HG03103 (cell line): Measurements from ENCODE around the gene UGT2A3.
"Not testable (repeated sequence)": the region's sequence is repeated elsewhere in the genome, so short reads cannot be mapped to it uniquely, and the experiment has no call there.

Experiments
- ATAC-seq: cut with Tn5 transposase; IDR thresholded peaks from one replicate; pipeline ENCODE4 v1.9.1; 2021; ENCODE audit warnings: low read depth; ENCODE audit not compliant: unreplicated experiment

Gene UGT2A3

DNA sequence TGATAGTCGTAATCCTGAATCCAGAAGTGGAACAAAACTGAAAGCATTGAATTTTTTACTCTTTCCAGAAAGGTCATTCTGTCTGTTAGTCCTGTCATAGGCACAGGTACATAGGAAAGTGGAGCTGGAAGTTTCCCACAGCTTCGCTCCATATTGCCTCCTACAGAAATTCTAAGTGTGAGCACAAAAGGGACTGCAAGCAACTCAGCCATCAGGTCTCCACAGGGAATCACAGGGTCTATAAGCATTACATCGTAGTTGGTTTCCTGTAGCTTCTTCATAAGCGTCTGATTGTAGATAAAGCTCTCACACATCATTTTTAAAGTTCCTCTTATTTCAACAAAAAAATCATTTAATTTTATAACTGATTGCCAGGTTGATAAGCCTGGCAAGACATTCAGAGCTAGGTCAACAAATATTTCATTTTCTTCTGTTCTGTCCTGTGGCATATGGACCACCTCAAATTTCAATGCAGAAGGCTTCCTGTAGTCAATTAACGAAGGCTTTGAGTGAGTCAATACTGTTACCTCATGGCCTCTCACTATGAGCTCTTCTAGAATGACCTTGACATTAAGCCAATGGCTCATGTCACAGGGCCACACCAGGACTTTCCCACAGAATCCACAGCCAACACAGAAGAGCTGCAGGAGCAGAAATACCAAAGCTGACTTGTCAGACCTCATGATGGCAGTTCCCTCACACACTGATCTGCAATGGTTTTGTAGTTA is at the start of gene UGT2A3:
TSS of gene UGT2A3 (minus strand) at position 727 of the 728 bp plus-strand sequence. CDS start at position 683, 44 bp downstream.
- ATAC-seq, result no peak

DNA sequence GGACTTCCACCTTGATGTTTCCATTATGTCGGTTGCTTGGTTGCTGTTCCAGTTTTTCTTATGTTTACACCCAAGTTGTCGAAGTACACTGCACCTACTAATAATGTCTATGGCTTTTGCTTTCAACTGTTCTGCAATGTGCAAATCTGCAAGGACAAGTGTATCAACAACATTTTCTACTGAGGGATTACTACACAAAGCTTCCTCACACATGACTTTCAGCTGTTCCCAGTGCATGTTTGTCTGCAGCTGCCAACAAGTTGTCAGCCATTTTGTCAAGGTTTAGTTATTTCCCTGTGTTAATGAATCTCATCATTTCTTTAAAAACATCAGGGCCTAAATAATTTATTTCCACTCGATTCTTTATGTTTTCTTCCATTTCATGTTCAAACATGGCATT is 45.4 kb upstream of the UGT2A3 start:
- no peak for ATAC-seq

DNA sequence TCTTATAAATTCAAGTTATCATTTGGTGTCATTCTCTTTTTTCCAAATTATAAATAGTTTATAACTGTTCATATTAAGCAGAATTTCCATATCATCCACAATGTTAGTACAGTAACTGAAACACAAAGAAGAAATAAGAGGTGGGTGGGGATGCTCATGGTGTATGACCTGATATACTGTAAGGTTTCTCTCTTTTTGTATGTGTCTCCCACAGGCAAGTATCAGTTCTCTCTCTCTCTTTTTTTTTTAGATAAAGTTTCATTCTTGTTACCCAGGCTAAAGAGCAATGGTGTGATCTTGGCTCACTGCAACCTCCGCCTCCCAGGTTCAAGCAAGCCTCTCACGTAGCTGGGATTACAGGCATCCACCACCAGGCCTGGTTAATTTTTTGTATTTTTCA is 43.7 kb upstream of the UGT2A3 start:
- no peak for ATAC-seq

DNA sequence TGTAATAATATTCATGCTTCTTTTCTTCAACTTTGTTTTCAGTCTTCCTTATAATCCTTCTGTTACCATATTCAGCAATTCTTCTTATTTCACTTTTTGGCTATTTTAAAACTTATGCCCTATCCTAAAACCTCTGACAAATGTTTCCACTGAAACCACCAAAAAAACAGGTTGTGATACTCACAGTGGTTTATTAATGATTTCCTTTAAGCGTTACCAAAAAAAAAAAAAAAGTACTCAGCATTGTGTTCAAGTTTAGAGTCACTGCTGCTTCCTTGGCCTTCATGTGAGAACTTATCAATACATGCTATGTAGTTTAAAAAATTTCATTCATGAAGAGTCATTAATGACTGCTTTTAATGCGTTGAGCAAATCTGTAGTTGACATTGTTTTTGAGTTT is 35.4 kb upstream of the UGT2A3 start:
- no peak for ATAC-seq

DNA sequence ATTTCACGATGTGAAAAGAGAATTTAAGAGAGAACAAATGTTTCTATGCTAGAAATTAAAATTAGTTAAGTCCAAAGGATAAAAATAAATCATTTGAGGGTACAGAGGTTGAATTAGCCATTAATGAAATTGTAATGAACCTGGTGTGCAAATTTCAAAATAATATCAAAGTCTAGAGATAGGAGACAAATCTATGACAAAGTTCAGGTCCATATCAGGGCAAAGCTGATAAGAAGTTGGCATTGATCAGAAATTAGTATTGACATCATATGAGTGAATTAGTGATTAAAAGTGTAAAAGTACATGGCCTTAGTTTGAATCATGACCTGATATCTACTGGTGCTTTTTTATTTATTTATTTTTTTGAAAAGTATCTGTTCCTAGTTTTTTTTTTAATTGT is 33.8 kb upstream of the UGT2A3 start:
- no peak for ATAC-seq

DNA sequence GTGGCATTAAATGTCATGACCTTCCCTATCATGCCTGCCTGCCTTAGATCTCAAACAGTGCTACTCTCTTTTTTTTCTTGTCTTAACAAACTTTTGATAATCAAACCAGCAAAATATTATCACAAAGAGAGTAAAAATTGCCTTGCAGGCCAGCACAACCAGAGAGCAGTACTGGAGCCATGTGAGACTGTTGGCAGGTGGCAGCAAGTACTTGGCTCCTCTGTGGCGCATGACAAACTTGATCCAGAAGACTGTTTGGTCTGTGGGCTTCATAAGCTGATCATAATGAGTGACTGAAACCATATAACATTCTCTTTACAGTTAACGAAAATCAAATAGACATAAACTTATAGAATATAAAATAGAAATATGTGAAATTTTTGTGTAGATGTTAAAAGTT is 33.3 kb upstream of the UGT2A3 start:
- ATAC-seq, result no peak

DNA sequence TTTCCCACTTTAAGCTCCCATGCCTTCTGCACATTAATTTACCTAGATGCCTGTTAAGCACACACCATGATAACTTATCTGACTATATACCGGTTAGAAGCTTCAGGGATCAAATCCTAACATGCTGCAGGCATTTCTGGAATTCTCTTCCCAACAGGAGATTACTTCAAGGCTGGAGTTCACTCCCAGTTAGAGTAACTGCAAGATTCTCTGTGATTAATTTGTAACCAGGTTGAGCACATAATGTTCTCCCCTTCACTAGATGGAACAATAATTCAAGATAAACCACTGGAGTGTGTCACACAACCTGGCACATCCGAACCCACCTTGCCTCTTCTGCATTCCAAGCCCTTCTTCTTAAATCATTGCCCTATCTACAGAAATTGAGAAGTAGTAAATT is 11.8 kb upstream of the UGT2A3 start:
- ATAC-seq, result no peak

DNA sequence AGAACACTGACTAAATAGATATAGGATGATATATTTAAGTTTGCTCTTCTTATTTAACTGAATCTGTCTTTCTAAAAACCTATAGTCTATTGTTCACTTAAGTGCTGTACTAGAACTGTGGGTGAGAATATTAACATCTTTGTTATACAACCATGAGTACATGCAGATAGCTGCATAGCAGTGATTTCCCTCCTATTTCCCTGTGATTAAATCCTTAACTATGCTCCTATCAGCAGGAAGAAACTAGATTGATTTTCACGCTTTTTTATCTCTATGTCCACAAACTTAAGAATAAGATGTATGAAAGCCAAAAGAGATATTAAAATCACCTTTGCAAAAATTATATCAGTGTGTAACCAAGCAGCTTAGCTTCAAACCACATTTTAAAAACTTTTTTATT is 11.3 kb upstream of the UGT2A3 start:
- ATAC-seq, result no peak

DNA sequence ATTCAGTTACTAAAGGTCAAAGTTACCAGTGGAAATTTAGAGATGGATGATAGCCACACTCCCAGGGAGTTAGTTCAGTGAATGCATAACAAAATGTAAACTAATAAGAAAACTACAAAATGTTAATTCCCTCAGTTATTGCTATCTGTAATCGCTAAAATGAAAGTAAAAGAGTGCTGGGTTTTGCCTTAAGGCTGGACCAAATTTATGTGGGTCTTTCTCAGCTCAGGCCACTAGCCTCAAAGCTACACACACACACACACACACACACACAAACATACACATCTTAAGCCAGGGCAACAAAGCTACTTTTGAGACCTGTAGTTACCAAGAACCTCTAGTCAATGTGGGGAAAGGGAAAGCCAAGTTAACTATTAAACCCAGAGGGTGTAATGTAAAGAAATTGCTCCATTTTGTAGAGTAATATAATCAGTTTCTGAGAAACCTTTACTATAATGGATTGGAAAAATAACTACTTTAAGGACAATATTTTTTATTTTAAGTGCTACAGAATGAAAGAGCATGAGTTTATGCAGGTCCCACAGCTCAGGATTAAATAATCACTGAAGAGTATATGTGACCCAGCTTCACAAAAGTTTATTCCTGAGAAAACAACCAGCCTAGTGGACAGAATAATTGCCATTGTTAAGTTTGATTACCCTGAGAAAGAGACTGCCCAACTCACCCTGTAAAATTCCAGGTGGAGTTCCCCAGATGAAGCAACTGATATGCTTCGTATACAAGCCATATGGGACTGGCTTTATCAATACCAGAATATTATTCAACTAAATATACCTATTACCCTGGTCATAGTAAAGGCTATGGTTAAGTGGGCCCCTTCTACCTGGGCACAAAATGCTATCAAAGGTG is 8.9 kb upstream of the UGT2A3 start:
- no peak for ATAC-seq

DNA sequence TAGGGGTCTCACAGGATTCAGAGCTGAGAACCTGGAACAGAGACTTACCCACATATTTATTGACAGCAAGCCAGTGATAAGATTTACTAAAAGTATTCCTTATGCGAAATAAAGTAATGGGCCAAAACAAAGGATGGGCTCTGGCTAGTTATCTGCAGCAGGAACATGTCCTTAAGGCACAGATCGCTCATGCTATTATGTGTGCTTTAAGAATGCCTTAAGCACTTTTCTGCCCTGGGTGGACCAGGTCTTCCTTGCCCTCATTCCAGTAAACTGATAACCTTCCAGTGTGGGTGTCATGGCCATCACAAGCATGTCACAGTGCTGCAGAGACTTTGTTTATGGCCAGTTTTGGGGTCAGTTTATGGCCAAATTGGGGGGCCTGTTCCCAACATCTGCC is 7.5 kb upstream of the UGT2A3 start:
- ATAC-seq, result not testable (repeated sequence)

DNA sequence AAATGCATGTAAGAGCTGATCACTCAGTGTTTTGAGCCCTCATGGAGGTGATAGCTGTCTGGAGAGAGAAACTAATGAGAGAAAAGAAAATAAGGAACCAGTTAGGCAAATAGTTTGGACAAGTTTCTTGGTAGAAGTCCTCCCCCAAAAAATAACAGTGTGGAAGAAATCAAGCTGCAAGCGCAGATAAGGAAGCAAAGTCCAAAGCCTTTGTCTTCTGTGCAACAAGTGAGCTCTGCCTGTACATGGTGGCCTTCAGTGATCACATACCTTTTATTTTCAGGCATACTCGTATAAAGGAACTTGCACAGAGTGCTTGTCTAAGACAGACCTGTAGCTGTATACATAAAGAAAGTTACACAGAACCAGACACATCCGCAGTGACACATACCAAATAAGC is 2.5 kb upstream of the UGT2A3 start:
- ATAC-seq, result no peak

DNA sequence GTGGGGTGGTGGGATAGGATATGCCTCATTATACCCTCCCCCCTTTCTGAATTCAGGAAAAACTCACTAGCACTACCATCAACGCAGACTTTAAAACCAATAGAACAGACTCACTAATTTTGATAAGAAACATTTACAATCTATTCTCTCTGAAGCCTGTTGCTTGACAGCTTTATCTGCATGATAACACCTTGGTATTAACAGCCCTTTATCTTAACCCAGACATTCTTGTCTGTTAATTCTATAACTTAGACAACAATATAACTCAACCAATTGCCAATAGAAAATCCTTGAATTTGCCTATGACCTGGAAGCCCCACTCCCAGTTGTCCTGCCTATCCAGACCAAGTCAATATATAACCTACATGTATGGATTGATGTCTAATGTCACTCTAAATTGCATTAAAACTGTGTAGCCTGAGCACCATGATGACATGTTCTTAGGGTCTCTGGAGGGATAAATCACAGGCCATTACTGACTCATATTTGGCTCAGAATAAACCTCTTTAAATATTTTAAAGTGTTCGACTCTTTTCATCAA is 1.5 kb upstream of the UGT2A3 start:
- no peak for ATAC-seq

DNA sequence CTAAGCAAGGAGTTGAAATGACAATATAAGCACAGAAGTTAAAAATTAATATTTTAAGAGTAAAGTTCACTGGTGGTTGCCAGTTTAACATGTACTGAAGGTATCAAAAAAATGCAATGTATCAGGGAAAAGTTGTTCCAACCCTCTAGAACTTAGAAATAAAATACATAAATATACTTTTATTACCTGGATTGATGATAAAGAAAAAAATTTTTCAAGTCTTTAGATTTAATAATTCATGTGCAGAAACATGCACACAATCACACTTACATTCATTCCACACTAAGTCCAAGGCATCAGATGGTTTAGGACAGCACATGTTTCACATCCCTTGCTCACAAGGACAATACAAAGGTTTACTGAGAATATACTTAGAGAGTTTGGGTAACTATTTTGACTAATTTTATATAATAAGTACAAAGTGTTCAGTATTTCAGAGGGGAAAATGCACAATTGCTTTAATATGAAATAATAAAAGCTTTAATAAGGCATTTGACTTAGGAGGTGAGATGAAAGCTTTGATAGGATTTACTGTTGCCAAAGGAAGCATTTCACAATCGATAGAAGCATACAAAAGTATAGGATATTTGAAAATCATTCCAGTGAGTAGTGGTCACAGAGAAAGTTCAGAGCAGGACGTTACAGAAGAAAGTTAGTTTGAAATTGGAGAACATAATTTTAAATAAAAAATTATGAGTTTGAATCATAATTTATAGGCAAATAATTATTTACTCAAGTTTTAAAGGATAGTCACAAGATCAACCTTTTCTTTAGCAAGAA is 392 bp upstream of the UGT2A3 start:
- ATAC-seq, result no peak

DNA sequence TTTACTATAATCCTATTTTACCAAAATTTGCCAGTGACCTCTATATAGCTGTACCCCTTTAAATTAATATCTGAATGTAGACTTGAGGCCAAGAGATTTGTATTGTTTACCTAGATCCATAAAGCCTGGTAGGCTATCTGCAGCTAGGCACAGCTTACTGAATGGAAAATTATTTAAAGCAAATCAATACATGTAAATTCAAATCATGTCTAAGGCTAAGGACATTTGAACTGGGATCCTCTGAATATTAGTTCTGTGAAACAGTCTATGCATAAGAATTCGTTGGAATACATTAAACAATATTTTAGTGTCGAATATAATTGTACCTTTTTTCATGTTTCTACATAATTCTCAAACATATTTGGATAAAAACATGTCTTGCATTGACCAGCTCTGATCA is 1.6 kb downstream of the UGT2A3 start:
- no peak for ATAC-seq

DNA sequence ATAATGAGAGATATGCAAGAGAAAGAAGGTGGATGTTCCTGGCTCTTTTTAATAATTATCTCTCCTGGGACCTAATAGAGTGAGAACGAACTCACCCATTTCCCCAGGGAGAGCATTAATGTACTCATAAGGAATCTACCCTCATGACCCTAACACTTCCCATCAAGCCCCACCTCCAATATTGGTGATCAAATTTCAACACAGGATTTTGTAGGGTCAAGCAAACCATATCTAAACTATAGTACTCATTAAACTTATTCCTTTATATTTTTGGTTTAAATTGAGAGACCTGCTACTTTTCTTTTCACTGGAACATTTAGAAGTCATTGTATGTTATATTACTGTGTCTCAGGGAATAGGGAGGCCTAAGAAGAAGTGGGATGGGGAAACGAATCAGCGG is 2.6 kb downstream of the UGT2A3 start:
- no peak for ATAC-seq

DNA sequence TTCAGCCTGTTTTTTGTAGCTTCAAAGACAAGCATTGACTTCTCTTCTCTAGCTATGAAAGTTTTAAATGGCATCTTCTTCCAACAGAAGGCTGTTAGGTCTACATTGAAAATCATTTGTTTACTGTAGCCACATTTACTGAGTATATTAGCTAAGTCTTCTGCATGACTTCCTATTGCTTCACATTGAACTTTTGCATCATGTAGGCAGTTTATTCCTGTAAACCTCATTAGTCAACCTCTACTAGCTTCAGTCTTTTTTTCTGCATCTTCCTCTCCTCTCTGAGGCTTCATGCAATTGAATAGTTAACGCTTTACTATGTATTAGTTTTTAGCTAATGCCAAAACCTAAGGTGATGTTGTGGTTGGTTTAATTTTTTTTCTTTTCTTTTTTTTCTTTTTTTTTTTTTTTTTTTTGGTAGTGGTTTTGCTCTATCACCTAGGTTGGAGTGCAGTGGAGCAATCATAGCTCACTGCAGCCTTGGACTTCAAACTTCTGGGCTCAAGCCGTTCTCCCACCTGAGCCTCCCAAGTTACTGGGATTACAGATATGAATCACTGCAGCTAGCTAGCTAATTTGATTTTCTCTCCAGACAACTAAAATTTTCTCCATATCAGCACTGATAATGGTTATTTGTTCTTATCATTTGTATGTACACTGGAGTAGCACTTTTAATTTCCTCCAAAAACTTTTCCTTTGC is 3.4 kb downstream of the UGT2A3 start:
- no peak for ATAC-seq

DNA sequence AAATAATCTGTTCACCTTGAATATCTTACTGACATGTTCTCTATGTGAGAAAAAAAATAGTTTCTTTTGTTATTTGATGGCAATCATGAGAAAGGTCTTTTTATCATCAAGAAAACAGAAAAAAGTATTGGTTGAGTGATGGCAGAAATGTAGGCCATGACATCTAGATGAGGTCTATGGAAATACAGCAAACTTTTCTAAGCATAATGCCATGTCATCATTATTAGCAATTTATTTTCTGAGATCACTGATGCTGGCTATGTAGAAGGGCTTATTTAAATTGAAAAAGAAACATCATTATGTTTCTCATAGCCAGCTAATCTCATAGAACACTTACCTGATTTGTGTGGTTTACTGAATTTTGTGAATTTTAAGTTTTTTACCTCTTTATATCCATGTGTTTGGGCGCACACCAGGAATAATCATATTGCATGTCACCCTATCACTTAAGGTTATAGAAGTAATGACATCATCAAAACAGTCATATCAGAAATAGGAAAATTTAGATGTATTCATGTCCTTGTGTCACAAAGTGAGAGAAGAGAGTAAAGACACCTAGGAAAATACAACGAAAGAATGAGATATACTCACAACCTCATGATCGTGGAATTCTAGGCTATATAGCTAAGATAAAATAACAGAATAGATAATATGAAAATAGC is 22.4 kb downstream of the UGT2A3 start:
- ATAC-seq, result no peak

DNA sequence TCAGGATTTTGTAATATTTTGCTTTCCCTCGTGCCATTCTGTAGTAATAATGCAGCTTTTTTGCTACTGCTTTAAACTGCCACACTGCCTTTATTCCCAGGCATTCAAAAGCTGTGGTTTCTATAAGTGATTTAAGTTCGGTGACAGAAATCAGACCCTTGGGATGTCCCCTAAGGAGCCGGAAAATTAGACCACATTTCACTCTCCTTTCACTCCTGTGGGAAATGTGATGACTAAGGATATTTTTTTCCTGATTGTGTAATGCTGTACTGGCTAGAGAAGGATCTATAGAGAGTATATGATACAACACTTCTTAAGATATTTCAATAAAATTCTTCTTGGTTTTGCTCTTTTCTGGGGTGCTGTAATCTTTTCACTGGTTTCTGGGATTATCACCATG is 24.4 kb downstream of the UGT2A3 start:
- ATAC-seq, result no peak

DNA sequence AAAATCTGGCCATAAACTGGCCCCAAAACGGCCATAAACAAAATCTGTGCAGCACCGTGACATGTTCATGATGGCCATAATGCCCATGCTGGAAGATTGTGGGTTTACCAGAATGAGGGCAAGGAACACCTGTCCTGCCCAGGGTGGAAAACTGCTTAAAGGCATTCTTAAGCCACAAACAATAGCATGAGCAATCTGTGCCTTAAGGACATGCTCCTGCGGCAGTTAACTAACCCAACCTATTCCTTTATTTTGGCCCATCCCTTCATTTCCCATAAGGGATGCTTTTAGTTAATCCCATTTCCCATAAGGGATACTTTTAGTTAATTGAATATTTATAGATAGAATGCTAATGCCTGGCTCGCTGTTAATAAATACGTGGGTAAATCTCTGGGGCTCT is 29.4 kb downstream of the UGT2A3 start:
- not testable (repeated sequence) for ATAC-seq

DNA sequence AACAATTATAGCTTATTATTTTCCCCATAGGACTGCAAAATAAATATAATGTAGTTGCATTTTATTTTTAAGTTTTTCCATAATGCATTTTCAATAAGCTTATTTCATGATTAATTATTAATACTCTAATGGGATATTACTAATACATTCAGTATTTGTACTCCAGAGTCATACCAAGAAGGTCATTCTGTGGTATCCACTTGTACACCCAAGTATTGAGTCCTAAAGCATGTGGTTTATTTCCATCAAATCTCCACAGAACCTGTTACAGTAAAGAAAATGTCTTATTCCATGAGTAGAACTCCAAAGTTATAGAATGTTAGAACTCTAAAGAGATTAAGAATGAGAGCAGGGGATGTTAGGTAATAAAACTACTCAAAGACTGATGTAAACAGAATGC is 30.6 kb downstream of the UGT2A3 start:
- no peak for ATAC-seq
